Measurements from ENCODE around the gene TMED4. TPM values are rescaled to one million over a fixed set of nuclear protein-coding genes. Genes with fewer than 3 reads are reported as not detected.
A peak's percentile ranks its signal among the peaks of the same experiment; 100 is the strongest.

TMED4 gene
- total and polyA plus RNA-seq, 4 donors, result 26.9 to 97.1 (median 46.9) TPM

DNA sequence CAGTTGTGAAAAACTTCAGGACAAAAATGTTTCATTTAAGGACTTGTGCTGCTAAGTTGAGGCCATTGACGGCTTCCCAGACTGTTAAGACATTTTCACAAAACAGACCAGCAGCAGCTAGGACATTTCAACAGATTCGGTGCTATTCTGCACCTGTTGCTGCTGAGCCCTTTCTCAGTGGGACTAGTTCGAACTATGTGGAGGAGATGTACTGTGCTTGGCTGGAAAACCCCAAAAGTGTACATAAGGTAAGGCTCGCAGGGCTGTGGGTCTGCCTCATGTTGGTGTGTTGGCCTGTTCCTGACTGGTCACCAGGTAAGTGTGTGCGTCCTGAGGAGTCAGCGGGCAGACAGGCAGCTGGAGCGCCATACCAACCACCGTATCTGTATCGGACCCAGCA, 42.3 kb upstream of the TMED4 start:
- H3K4me3 ChIP-seq (ENCODE audit: low read depth in 1 of 3, low read length in 3 of 3), result no peak overlapping the region
- H3K27me3 ChIP-seq (ENCODE audit: control insufficient read depth in 4 of 4, insufficient read depth in 4 of 4, low read length in 3 of 4), result no peaks in the 10 kb centered on the region
- H3K36me3 ChIP-seq (ENCODE audit: control insufficient read depth in 4 of 4, insufficient read depth in 3 of 4, low read depth in 1 of 4, low read length in 3 of 4), result peaks cover 6 to 13% (median 8%) of the 10 kb centered on the region in 4 donors
- whole genome bisulfite sequencing, result 96% methylated on average over 9 of the region's 9 CpGs
- H3K9me3 ChIP-seq (ENCODE audit: control insufficient read depth in 4 of 4, low read length in 3 of 4), result no peaks in the 10 kb centered on the region
- H3K27ac ChIP-seq (ENCODE audit: low read depth in 1 of 2, low read length in 2 of 2), result no peak overlapping the region
- TF ChIP-seq REST (IDR thresholded peaks at IDR 0.05), result no peak
- TF ChIP-seq RAD21 (IDR thresholded peaks at IDR 0.05), result no peak
- no peak for TF ChIP-seq RXRA (IDR thresholded peaks at IDR 0.05)
- TF ChIP-seq, protein P1, sequence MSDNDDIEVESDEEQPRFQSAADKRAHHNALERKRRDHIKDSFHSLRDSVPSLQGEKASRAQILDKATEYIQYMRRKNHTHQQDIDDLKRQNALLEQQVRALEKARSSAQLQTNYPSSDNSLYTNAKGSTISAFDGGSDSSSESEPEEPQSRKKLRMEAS (IDR thresholded peaks at IDR 0.05), result no peak
- no peak for DNase-seq (ENCODE audit: low spot score)
- H3K4me1 ChIP-seq (ENCODE audit: control insufficient read depth in 4 of 4, insufficient read depth in 4 of 4, low read length in 3 of 4), result peaks cover 2 to 19% (median 18%) of the 10 kb centered on the region in 4 donors
- H3K9ac ChIP-seq (ENCODE audit: low read depth in 1 of 2, low read length in 2 of 2), result no peak overlapping the region

- Histone ChIP-seq H3K27me3 (ENCODE audit: control insufficient read depth in 4 of 4, insufficient read depth in 4 of 4, low read length in 3 of 4) (no peaks in the 10 kb centered on the region), H3K9me3 (ENCODE audit: control insufficient read depth in 4 of 4, low read length in 3 of 4) (no peaks in the 10 kb centered on the region), H3K9ac (ENCODE audit: low read depth in 1 of 2, low read length in 2 of 2) (peak overlapping the region in 1 of 2 donors; percentile 37), H3K36me3 (ENCODE audit: control insufficient read depth in 4 of 4, insufficient read depth in 3 of 4, low read depth in 1 of 4, low read length in 3 of 4) (peaks cover 6 to 13% (median 8%) of the 10 kb centered on the region in 4 donors), H3K27ac (ENCODE audit: low read depth in 1 of 2, low read length in 2 of 2) (peak overlapping the region; percentile 44 to 52), H3K4me3 (ENCODE audit: low read depth in 1 of 3, low read length in 3 of 3) (no peak overlapping the region), H3K4me1 (ENCODE audit: control insufficient read depth in 4 of 4, insufficient read depth in 4 of 4, low read length in 3 of 4) (peaks cover 2 to 19% (median 18%) of the 10 kb centered on the region in 4 donors)
- 48% methylated on average over 5 of the region's 5 CpGs for WGBS
- no peak for TF ChIP-seq HNF4G (IDR thresholded peaks at IDR 0.05)
- peak; percentile 48 to 61 for TF ChIP-seq RXRA (IDR thresholded peaks at IDR 0.05)
- peak; percentile 16 for TF ChIP-seq YY1 (IDR thresholded peaks at IDR 0.05)
- peak; percentile 60 for TF ChIP-seq NR2F2 (IDR thresholded peaks at IDR 0.05)
- TF ChIP-seq HNF4A (conservative IDR thresholded peaks at IDR 0.05), result no peak
- TF ChIP-seq JUND (IDR thresholded peaks at IDR 0.05), result no peak
- TF ChIP-seq, protein P2, sequence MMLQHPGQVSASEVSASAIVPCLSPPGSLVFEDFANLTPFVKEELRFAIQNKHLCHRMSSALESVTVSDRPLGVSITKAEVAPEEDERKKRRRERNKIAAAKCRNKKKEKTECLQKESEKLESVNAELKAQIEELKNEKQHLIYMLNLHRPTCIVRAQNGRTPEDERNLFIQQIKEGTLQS (IDR thresholded peaks at IDR 0.05), result no peak
- no peak for TF ChIP-seq FOXA2 (IDR thresholded peaks at IDR 0.05)
- no peak for TF ChIP-seq TAF1 (conservative IDR thresholded peaks at IDR 0.05)
- TF ChIP-seq GABPA (IDR thresholded peaks at IDR 0.05 in 1 of 2, conservative IDR thresholded peaks at IDR 0.05 in 1 of 2), result no peak
- peak in 1 of 2 donors; percentile 6 for TF ChIP-seq RAD21 (IDR thresholded peaks at IDR 0.05)
- TF ChIP-seq ZBTB33 (IDR thresholded peaks at IDR 0.05), result no peak
- TF ChIP-seq, protein P1 (IDR thresholded peaks at IDR 0.05), result no peak
- TF ChIP-seq FOXA1 (IDR thresholded peaks at IDR 0.05), result no peak
- TF ChIP-seq EGR1 (IDR thresholded peaks at IDR 0.05; ENCODE audit: low read depth in 2 of 2), result no peak
- TF ChIP-seq, protein P3, sequence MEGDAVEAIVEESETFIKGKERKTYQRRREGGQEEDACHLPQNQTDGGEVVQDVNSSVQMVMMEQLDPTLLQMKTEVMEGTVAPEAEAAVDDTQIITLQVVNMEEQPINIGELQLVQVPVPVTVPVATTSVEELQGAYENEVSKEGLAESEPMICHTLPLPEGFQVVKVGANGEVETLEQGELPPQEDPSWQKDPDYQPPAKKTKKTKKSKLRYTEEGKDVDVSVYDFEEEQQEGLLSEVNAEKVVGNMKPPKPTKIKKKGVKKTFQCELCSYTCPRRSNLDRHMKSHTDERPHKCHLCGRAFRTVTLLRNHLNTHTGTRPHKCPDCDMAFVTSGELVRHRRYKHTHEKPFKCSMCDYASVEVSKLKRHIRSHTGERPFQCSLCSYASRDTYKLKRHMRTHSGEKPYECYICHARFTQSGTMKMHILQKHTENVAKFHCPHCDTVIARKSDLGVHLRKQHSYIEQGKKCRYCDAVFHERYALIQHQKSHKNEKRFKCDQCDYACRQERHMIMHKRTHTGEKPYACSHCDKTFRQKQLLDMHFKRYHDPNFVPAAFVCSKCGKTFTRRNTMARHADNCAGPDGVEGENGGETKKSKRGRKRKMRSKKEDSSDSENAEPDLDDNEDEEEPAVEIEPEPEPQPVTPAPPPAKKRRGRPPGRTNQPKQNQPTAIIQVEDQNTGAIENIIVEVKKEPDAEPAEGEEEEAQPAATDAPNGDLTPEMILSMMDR (IDR thresholded peaks at IDR 0.05; ENCODE audit: low read depth, low read length, missing input control), result no peak
- peak; percentile 20 for TF ChIP-seq REST (IDR thresholded peaks at IDR 0.05)
- peak; percentile 19 for TF ChIP-seq SP1 (IDR thresholded peaks at IDR 0.05)
- no peak for DNase-seq (ENCODE audit: low spot score)
These were observed 40.5 kb upstream of the TMED4 start for GRCh38 chr7:44622342-44623151.
